ENCODE measurements around the gene CARD10.

The CARD10 gene

GRCh38 chr22:37460684-37461083, 58.5 kb downstream of the CARD10 start:
- DNase-seq = no peak

GRCh38 chr22:37459206-37459605, 60.0 kb downstream of the CARD10 start:
- no peak for DNase-seq

GRCh38 chr22:37457093-37457893, 61.9 kb downstream of the CARD10 start:
- peak; percentile 50 to 87 (median 76) for DNase-seq

GRCh38 chr22:37456346-37456745, 62.9 kb downstream of the CARD10 start:
- DNase-seq = no peak

- DNase-seq = no peak
These were observed 63.3 kb downstream of the CARD10 start for GRCh38 chr22:37455896-37456295.

- no peak for DNase-seq
These were observed 64.1 kb downstream of the CARD10 start for GRCh38 chr22:37454857-37455686.

GRCh38 chr22:37453696-37454095, 65.5 kb downstream of the CARD10 start:
- DNase-seq = no peak

- DNase-seq = no peak
These were observed 68.0 kb downstream of the CARD10 start for GRCh38 chr22:37451218-37451617.

- DNase-seq = no peak
These were observed 69.7 kb downstream of the CARD10 start for GRCh38 chr22:37449331-37450001.

- no peak for DNase-seq
These were observed 70.6 kb downstream of the CARD10 start for GRCh38 chr22:37448516-37449127.

GRCh38 chr22:37445501-37445900, 73.7 kb downstream of the CARD10 start:
- no peak for DNase-seq

GRCh38 chr22:37443977-37444376, 75.2 kb downstream of the CARD10 start:
- no peak for DNase-seq

GRCh38 chr22:37443086-37443485, 76.1 kb downstream of the CARD10 start:
- no peak for DNase-seq

GRCh38 chr22:37442537-37442936, 76.7 kb downstream of the CARD10 start:
- DNase-seq = no peak

- DNase-seq = no peak
These were observed 77.1 kb downstream of the CARD10 start for GRCh38 chr22:37442135-37442534.

- DNase-seq = no peak
These were observed 78.3 kb downstream of the CARD10 start for GRCh38 chr22:37440875-37441274.
